Breast epithelium (tissue), 3 donors: ENCODE measurements around the gene PPP2R2D.

Experiments
- CTCF ChIP-seq, 3 donors: fragments of 450-650 bp; IDR thresholded peaks; one replicate each; pipeline ENCODE4 v1.5.1; 2016 to 2017; ENCODE audit warnings: antibody characterized with exemption in 3 of 3, mild to moderate bottlenecking in 3 of 3, moderate library complexity in 3 of 3
- POLR2A ChIP-seq: fragments of 450-650 bp; IDR thresholded peaks from one replicate; pipeline ENCODE4 v1.6.1; 2016; ENCODE audit warnings: antibody characterized with exemption, mild to moderate bottlenecking, moderate library complexity
- POLR2AphosphoS5 ChIP-seq, 3 donors: sonication (generic); formaldehyde crosslinking; IDR thresholded peaks; one replicate each; pipeline ENCODE4 v1.6.1; 2017; ENCODE audit warnings: antibody characterized with exemption in 3 of 3

- TF ChIP-seq CTCF (IDR thresholded peaks at IDR 0.05) (no peak), POLR2A (no peak), POLR2AphosphoS5 (IDR thresholded peaks at IDR 0.05) (no peak)
Measured at GRCh38 chr10:131944412-131944811, 43.6 kb downstream of the PPP2R2D start.
